SU-DHL-6 (cell line): ENCODE results near the gene CIAO2B.
"Not testable (repeated sequence)": the region's sequence is repeated elsewhere in the genome, so short reads cannot be mapped to it uniquely, and the experiment has no call there.

ENCODE experiments used
- H2AFZ ChIP-seq: fragments of 200-600 bp; sonication (generic); 2 replicates; pipeline ENCODE4 v1.6.1; 2014; ENCODE audit warnings: low read depth, mild to moderate bottlenecking, moderate library complexity, mixed read lengths, antibody characterized with exemption, low read length; ENCODE audit not compliant: severe bottlenecking
- H3F3A ChIP-seq: fragments of 200-600 bp; shearing (Covaris generic); 2 replicates; pipeline ENCODE4 v1.6.0; 2016; ENCODE audit warnings: antibody characterized with exemption, mild to moderate bottlenecking; ENCODE audit not compliant: insufficient read depth
- H3K27ac ChIP-seq: fragments of 200-600 bp; sonication (generic); 2 replicates; pipeline ENCODE4 v1.5.1; 2016; ENCODE audit warnings: low read depth, mild to moderate bottlenecking, low read length, moderate library complexity, mixed read lengths
- H3K27me3 ChIP-seq: fragments of 200-600 bp; sonication (generic), shearing (Covaris generic); 2 replicates; pipeline ENCODE4 v1.6.0; 2014; ENCODE audit warnings: mild to moderate bottlenecking, low read length
- H3K36me3 ChIP-seq: fragments of 200-600 bp; sonication (generic); 2 replicates; pipeline ENCODE4 v1.6.1; 2014; ENCODE audit warnings: mild to moderate bottlenecking, low read length, mixed read lengths
- H3K4me2 ChIP-seq: fragments of 300-600, 200-600 bp; shearing (Covaris generic), sonication (generic); 2 replicates; pipeline ENCODE4 v1.6.0; 2014; ENCODE audit warnings: low read length, low read depth, mild to moderate bottlenecking; ENCODE audit not compliant: poor library complexity, severe bottlenecking
- H3K4me3 ChIP-seq: fragments of 200-600 bp; sonication (generic); 2 replicates; pipeline ENCODE4 v1.5.1; 2014; ENCODE audit warnings: antibody characterized with exemption, low read length, mild to moderate bottlenecking, mixed read lengths; ENCODE audit not compliant: insufficient read depth, poor library complexity, severe bottlenecking
- H3K79me2 ChIP-seq: fragments of 200-600 bp; sonication (generic); 2 replicates; pipeline ENCODE4 v1.6.1; 2014; ENCODE audit warnings: mild to moderate bottlenecking, low read length, moderate library complexity; ENCODE audit not compliant: insufficient read depth
- H3K9ac ChIP-seq: fragments of 200-600 bp; sonication (generic); 2 replicates; pipeline ENCODE4 v1.7.0; 2014; ENCODE audit warnings: mild to moderate bottlenecking, low read length
- H3K9me2 ChIP-seq: fragments of 200-600 bp; sonication (generic); replicated peaks from 2 replicates; pipeline ENCODE4 v1.6.1; 2014; ENCODE audit warnings: low read length; ENCODE audit not compliant: insufficient read depth
- H3K9me3 ChIP-seq: fragments of 200-600 bp; sonication (generic); 2 replicates; pipeline ENCODE4 v1.6.1; 2014; ENCODE audit warnings: low read length, mixed read lengths; ENCODE audit not compliant: insufficient read depth
- H4K20me1 ChIP-seq: fragments of 200-600 bp; sonication (generic); 2 replicates; pipeline ENCODE4 v1.6.1; 2014; ENCODE audit warnings: low read depth, mild to moderate bottlenecking, antibody characterized with exemption, low read length, moderate library complexity, mixed read lengths
- EZH2phosphoT487 ChIP-seq: fragments of 200-600 bp; sonication (generic), shearing (Covaris generic); conservative IDR thresholded peaks from 2 replicates; pipeline ENCODE4 v1.6.1; 2018; ENCODE audit warnings: mild to moderate bottlenecking, antibody characterized with exemption, low read length, moderate library complexity, mixed read lengths
- TF ChIP-seq, protein P1 (sequence below): fragments of 200-600 bp; sonication (generic); IDR thresholded peaks from one replicate; pipeline ENCODE4 v1.5.1; 2017; ENCODE audit warnings: antibody characterized with exemption, mild to moderate bottlenecking, low read length, moderate library complexity; ENCODE audit not compliant: insufficient read depth, poor library complexity, severe bottlenecking

Gene CIAO2B

DNA sequence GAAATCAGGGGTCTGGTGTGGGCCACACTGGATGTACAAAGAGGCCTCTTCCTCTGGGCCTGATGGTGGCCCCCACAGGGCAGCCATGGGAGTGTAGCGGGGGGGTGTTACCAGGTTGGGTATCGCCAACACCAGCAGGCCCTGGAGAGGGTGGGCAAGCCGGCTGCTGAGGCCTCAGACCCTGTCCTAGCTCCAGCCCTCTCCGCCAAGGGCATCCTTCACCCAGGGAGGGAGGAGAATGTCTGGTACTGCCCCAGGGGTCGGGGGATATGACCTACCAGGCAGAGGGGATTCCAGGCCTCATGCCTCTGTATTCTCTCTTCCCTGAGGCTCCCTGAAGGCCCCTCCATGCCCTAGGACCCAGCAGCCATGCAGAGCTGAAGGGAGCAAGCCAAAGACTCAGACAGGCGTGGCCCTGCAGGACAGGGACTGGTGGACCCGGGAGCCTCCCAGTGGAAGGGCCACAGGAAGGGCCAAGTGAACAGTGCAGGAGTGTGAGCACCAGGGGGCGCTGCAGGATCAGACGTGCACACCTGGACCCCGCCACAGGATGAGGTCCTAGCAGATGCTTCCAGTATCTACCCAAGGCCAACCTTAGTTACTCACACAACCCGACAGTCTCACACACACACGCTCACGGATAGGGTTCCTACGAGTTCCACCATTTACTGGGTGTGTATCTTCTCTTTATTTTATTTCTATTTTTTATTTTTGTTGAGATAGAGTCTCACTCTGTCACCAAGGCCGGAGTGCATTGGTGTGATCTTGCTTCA, 43.3 kb upstream of the CIAO2B start:
- Histone ChIP-seq H3K9me3 (no peaks in the 10 kb centered on the region), H3K9me2 (no peaks in the 10 kb centered on the region), H3K9ac (no peak overlapping the region), H4K20me1 (no peaks in the 10 kb centered on the region), H3F3A (no peaks in the 10 kb centered on the region), H3K4me3 (no peak overlapping the region), H3K79me2 (no peaks in the 10 kb centered on the region), H3K4me2 (no peak overlapping the region), H3K27ac (no peak overlapping the region), H3K36me3 (no peaks in the 10 kb centered on the region), H3K27me3 (no peaks in the 10 kb centered on the region), H2AFZ (no peak overlapping the region)
- TF ChIP-seq, protein P1, sequence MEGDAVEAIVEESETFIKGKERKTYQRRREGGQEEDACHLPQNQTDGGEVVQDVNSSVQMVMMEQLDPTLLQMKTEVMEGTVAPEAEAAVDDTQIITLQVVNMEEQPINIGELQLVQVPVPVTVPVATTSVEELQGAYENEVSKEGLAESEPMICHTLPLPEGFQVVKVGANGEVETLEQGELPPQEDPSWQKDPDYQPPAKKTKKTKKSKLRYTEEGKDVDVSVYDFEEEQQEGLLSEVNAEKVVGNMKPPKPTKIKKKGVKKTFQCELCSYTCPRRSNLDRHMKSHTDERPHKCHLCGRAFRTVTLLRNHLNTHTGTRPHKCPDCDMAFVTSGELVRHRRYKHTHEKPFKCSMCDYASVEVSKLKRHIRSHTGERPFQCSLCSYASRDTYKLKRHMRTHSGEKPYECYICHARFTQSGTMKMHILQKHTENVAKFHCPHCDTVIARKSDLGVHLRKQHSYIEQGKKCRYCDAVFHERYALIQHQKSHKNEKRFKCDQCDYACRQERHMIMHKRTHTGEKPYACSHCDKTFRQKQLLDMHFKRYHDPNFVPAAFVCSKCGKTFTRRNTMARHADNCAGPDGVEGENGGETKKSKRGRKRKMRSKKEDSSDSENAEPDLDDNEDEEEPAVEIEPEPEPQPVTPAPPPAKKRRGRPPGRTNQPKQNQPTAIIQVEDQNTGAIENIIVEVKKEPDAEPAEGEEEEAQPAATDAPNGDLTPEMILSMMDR: peak; percentile 64
- TF ChIP-seq EZH2phosphoT487: no peak

DNA sequence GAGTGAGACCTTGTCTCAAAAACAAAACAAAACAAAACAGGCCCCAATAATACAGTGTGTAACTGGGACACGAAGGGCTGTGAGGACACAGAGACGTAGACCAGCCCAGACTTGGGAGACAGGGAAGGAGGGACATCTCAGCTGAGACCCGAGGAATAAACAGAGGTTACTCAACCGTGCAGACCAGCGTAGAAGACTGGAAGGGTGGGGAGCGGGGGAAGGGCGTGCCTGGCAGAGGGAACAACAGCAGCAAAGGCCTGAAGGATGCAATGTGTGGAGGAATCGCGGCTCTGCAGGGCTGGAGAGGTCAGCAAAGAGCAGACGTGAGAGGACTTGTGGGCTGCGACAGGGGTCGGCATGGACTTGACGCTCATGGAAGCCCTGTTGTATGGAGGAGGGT, 42.5 kb upstream of the CIAO2B start:
- no peak overlapping the region for H2AFZ ChIP-seq

GRCh38 chr16:66975302-66975893, 41.2 kb upstream of the CIAO2B start:
- H3K27ac ChIP-seq: no peak overlapping the region
- H3K4me3 ChIP-seq: no peak overlapping the region
- H3K4me2 ChIP-seq: no peak overlapping the region
- H4K20me1 ChIP-seq: no peaks in the 10 kb centered on the region
- no peaks in the 10 kb centered on the region for H3K9me2 ChIP-seq
- no peaks in the 10 kb centered on the region for H3K27me3 ChIP-seq
- TF ChIP-seq, protein P1: no peak
- TF ChIP-seq EZH2phosphoT487: no peak
- no peak overlapping the region for H3K9ac ChIP-seq
- no peaks in the 10 kb centered on the region for H3K36me3 ChIP-seq
- no peaks in the 10 kb centered on the region for H3K79me2 ChIP-seq
- H3F3A ChIP-seq: no peaks in the 10 kb centered on the region
- no peak overlapping the region for H2AFZ ChIP-seq
- no peaks in the 10 kb centered on the region for H3K9me3 ChIP-seq

More for the DNA sequence above, 42.5 kb upstream of the CIAO2B start:
- no peak overlapping the region for H3K9ac ChIP-seq
- no peak overlapping the region for H3K4me3 ChIP-seq
- no peaks in the 10 kb centered on the region for H3K9me2 ChIP-seq
- H3K27me3 ChIP-seq: no peaks in the 10 kb centered on the region
- H3K9me3 ChIP-seq: no peaks in the 10 kb centered on the region
- no peak overlapping the region for H3K4me2 ChIP-seq
- no peaks in the 10 kb centered on the region for H3F3A ChIP-seq
- no peaks in the 10 kb centered on the region for H3K36me3 ChIP-seq
- no peaks in the 10 kb centered on the region for H3K79me2 ChIP-seq
- H4K20me1 ChIP-seq: no peaks in the 10 kb centered on the region
- no peak overlapping the region for H3K27ac ChIP-seq
- no peak for TF ChIP-seq EZH2phosphoT487

DNA sequence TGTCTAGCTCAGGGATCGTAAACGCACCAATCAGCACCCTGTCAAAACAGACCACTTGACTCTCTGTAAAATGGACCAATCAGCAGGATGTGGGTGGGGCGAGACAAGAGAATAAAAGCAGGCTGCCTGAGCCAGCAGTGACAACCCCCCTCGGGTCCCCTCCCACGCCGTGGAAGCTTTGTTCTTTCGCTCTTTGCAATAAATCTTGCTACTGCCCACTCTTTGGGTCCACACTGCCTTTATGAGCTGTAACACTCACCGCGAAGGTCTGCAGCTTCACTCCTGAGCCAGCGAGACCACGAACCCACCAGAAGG, 40.7 kb upstream of the CIAO2B start:
- H2AFZ ChIP-seq: not testable (repeated sequence)

GRCh38 chr16:66974156-66974931, 40.1 kb upstream of the CIAO2B start:
- not testable (repeated sequence) for H3K4me2 ChIP-seq, H3K9me3 ChIP-seq, H3K9ac ChIP-seq, H3K9me2 ChIP-seq, H3K4me3 ChIP-seq, H4K20me1 ChIP-seq, H3K27me3 ChIP-seq, H3F3A ChIP-seq, H3K27ac ChIP-seq, H2AFZ ChIP-seq, H3K36me3 ChIP-seq, H3K79me2 ChIP-seq

More for the DNA sequence above, 40.7 kb upstream of the CIAO2B start:
- H3K79me2 ChIP-seq, H3K9me2 ChIP-seq, H3K9me3 ChIP-seq, H3K9ac ChIP-seq, H3F3A ChIP-seq, H3K36me3 ChIP-seq, H3K27me3 ChIP-seq, H4K20me1 ChIP-seq, H3K4me2 ChIP-seq, H3K27ac ChIP-seq, H3K4me3 ChIP-seq: not testable (repeated sequence)
